Sigmoid colon (tissue), 4 donors: Measurements from ENCODE around the gene PLXNA4.

Experiments
- CTCF ChIP-seq, 4 experiments: fragments of 450-650 bp in 3 of 4; fragments of 200-600 bp in 1 of 4; IDR thresholded peaks; one replicate each; pipeline ENCODE4 v1.5.1; 2016 to 2019; ENCODE audit warnings: antibody characterized with exemption in 4 of 4, mild to moderate bottlenecking in 3 of 4, moderate library complexity in 2 of 4
- EP300 ChIP-seq, 4 donors: sonication (generic); formaldehyde crosslinking; IDR thresholded peaks; one replicate each; pipeline ENCODE4 v1.6.1; 2017; ENCODE audit warnings: antibody characterized with exemption in 4 of 4
- POLR2A ChIP-seq, 2 donors: fragments of 450-650 bp; IDR thresholded peaks; one replicate each; pipeline ENCODE4 v1.6.1; 2016; ENCODE audit warnings: antibody characterized with exemption in 2 of 2, mild to moderate bottlenecking in 2 of 2, moderate library complexity in 2 of 2
- POLR2AphosphoS5 ChIP-seq, 4 donors: sonication (generic); formaldehyde crosslinking; IDR thresholded peaks; one replicate each; pipeline ENCODE4 v1.6.1; 2017; ENCODE audit warnings: antibody characterized with exemption in 4 of 4

GRCh38 chr7:132503415-132503814 is 72.9 kb downstream of the PLXNA4 start:
- TF ChIP-seq CTCF (IDR thresholded peaks at IDR 0.05) (no peak), POLR2AphosphoS5 (IDR thresholded peaks at IDR 0.05) (no peak), POLR2A (IDR thresholded peaks at IDR 0.05) (no peak), EP300 (IDR thresholded peaks at IDR 0.05) (no peak)
